GM12892 (cell line): ENCODE data around the gene NOPCHAP1.

Experiments used
- DNase-seq: peaks from one replicate; pipeline ENCODE4 v3.0.0; 2011; ENCODE audit not compliant: insufficient read length
- FAIRE-seq: peaks from 2 replicates; lab custom pipeline; 2011; peaks lifted over from hg19 to GRCh38; lab: Jason Lieb, UNC
- POLR2A ChIP-seq: IDR thresholded peaks from 2 replicates; pipeline ENCODE4 v1.6.1; 2011; ENCODE audit warnings: low read depth, low read length, control low read depth
- POLR2AphosphoS5 ChIP-seq: IDR thresholded peaks from 2 replicates; pipeline ENCODE4 v1.6.1; 2011; ENCODE audit warnings: low read depth, low read length, control low read depth
- TAF1 ChIP-seq: IDR thresholded peaks from 2 replicates; pipeline ENCODE4 v1.6.1; 2011; ENCODE audit warnings: low read depth, mild to moderate bottlenecking, control low read depth, low read length, borderline replicate concordance

NOPCHAP1 gene

GRCh38 chr12:105032703-105033357 lies 46.7 kb downstream of the NOPCHAP1 start:
- TF ChIP-seq POLR2AphosphoS5 (no peak), TAF1 (no peak), POLR2A (no peak)
- no peak for DNase-seq
- no peak for FAIRE-seq

GRCh38 chr12:105033851-105034250 lies 47.7 kb downstream of the NOPCHAP1 start:
- TF ChIP-seq TAF1 (no peak), POLR2AphosphoS5 (no peak), POLR2A (no peak)
- no peak for DNase-seq
- FAIRE-seq: peak; percentile 46
